NCI-H2171 treated with DMSO at 0.1 percent for 48 hours (cell line): ENCODE data around the gene MYL5.
"Not testable (repeated sequence)": the region's sequence is repeated elsewhere in the genome, so short reads cannot be mapped to it uniquely, and the experiment has no call there.

Experiments
- DNase-seq: peaks from one replicate; lab custom pipeline; 2025; lab: John Stamatoyannopoulos, UW

Gene MYL5

DNA sequence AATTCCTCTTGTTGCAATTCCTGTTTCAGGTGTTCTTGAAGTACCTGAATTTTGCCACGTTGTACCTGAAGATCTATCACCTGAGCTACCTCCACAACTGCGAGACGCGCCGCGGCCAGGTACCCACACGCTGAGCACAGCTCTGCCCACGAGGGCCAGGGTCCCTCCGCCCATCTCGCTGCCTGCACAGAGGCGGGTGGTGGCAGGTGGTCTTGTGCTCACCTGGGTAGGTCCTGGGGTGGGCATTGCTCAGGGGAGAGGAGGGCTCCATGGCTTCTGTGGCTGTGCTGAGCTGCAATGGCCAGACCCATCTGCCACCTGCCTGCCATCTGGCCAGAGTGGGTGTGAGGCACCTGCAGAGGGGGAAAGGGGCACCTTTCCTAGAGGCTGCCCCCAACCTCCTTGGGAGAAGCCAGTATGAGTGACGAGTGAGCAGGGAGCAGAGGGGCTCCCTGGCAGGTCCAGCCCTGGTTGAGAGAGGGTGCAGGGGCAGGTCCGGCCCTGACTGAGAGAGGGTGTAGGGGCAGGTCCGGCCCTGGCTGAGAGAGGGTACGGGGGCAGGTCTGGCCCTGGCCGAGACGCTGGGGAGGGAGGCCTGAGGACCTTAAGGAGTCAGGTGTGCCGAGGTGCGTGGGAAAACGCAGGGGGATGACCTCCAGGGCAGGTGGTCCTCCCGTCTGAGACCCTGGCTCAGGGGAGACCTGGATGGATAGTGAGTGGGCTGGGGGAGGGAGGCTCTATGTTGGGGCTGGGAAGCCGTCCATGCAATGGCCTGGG, 38.3 kb upstream of the MYL5 start:
- DNase-seq = no peak

DNA sequence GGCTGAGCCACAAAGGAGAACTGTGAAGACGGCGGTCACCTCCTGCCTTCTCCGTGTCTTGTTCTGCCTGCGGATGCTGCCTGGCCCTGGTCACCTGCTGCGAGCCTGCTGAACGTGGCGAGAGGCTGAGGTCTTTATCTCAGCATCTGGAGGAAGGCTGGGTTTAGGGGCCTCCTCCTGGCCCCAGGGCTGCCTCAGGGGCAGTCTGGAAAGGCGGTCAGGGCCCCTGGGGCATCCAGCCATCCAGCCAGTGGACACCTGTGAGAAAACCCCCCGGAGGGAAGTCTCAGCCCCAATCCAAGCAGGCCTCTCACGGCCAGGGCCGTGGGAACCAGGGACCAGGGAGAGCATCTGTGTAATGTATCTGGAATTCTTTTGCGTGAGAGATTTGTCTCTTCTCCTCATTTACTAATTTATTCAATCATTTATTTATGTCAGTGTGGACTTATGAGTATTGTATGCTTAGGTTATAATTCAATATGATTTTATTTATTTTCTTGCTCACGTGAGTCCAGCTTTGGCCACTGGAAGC, 37.6 kb upstream of the MYL5 start:
- no peak for DNase-seq

DNA sequence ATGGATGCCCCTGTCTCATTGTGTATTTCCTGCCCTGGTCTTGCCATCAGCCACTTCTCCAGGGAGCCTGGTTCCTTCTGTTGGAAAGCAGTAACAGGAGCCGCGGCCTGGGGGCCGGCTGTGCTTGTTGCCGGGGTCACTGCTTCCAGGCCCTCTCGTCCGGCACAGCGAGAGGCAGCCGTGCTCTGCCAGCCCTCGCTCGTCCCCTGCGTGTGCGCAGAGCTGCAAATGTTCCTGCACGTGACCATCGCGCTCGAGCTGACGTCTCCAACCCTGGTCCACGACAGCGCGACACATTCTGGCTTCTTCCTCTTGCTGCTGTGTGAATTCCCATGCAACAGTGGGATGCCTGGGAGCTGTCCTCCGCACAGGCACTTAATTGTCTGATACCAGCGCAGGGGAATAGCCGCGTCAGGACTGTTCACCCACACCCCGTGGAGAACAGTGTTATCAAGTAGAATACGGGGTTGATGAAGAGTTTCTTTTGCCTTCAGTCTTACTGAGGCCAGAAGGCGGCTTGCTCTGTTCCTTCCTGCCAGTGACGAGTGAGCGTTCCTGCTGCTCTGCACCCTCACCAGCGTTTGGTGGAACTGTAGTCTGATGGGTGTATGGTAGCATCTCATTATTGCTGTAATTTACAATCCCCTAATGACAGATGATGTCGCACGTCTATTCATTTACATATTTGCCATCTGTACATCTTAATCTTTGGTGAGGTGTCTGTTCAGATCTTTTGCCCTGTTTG, 36.6 kb upstream of the MYL5 start:
- no peak for DNase-seq

DNA sequence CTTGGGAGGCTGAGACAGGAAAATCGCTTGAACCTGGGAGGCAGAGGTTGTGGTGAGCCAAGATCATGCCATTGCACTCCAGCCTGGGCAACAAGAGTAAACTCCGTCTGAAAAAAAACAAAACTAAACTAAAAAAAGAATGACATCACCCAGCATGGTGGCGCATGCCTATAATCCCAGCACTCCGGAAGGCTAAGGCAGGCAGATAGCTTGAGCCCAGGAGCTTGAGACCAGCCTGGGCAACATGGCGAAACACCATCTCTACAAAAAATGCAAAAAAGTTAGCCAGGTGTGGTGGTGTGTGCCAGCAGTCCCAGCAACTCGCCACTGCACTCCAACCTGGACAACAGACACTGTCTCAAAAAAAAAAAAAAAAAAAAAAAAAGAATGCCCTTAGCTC, 32.0 kb upstream of the MYL5 start:
- DNase-seq = not testable (repeated sequence)

DNA sequence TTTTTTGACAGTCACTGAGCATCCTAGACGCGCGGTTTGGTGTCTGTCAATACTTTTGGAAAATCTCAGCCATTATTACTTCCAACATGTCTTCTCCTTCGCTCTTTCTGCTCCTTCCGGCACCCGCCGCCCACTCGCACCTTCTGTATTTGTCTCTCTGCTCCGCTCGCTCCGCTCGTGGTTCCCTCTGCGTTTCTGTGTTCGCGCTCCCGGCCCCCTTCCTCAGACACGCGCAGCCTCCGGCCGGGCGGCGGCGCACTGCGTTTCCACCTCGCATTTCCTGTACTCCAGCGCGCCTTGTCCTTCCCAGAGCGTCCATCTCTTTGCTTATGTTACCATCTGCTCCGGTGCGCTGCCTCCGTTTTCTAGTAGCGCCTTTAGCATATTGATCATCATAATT, 27.9 kb upstream of the MYL5 start:
- DNase-seq = no peak

DNA sequence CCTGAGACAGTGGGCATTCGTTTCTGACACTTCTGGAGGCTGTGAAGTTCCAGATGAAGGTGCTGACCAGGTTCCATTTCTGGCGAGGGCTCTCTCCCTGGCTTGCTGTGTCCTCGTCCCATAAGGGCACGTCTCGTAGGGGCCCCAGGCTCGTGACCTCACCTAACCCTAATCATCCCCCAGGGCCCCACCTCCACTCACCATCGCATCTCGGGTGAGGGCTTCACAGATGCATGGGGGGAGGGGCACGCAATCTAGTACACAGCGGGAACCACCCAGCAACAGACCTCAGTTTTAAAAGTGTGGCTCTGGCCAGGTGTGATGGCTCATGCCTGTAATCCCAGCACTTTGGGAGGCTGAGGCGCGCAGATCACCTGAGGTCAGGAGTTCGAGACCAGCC, 26.9 kb upstream of the MYL5 start:
- DNase-seq = no peak

DNA sequence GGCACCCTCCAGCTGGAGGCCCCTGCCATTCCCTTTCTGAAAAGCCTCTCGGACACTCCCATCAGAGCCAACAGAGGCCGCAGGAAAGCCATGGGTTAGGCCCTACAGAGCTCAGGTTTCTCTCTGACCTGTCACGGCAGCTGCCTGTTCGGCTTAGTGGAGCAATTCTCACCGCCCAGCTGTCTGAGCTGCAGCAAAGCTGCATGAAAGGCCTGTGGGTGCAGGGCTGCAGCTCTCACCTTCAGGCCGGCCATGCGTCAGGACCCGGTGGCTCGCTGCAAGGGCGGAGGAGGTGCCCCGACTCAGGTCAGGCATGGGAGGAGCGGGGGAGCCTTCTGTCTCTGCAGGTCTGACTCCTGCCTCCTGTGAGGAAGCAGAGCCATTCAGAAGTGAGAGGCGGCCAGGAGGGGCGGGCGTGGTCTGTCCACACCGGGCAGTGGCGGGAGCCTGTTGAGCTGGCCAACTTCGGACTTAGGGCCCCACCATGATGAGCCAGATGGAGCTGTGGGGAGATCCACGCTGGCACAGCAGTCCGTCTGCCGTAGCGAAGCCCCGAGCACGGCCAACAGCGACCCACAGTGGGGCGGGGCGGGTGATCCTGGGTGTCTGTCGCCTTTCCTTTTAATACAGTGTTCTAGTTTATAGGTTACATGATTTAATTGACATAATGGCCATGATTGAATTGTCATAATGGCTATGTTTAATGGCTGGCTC, 25.6 kb upstream of the MYL5 start:
- no peak for DNase-seq

DNA sequence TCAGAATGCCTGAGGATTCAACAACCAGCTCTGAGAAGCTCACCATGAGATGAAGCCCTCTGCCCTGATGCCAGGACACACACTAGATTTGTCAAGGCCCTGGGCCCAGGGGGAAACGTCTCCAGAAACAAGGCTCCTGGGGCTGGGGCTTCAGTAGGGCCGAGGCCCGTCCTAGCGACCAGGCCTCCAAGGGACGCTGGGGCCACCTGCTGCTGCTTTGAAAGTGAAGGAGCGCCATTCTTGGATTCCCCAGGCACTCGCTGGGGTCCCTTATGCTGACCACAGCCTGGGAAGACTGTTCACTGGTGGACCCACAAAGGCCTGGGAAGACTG, 25.1 kb upstream of the MYL5 start:
- DNase-seq = no peak

DNA sequence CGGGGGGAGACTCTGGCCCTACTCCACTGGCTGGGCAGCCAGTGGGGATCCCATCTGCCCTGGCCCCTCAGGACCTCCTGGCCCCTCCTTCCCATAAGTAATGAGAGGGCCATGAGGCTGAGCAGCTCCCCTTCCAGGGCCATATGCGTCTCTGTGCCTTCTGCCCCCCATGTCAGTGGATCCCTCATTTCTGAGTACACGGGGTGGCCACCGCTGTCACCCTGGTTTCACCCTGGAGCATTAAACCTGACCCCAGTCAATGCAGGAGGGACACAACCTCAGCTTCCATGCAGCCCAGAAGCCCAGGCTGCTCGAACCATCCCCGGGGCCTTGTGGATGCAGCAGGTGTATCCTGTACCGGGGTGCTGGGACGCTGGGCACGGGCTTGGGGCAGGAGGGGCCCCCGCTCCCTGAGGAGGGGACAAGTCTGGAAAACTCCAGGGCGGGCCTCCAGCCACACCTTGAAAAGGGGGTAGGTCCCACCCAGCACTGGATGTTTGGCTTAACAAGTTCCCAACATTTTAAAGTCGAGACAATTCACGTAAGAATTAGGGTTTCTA, 24.5 kb upstream of the MYL5 start:
- DNase-seq = no peak

DNA sequence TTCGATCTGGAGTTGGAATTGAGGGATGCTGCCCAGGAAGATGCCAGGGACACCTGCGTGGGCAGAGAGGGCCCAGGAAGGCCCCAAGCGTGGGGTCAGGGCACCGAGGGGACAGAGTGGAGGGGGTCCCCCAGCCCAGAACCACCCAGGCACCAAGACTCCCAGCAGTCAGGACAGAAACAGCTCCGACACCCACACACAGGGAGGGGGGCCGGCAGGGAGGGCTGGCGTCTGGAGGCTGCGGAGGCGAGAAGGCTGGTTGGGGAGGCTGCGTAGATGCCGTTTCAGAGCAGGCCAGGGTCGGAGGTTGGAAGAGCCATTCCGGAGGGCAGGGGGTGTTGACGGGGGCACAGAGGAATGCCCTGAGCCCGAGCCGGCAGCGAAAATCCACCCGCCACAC, 23.9 kb upstream of the MYL5 start:
- no peak for DNase-seq

DNA sequence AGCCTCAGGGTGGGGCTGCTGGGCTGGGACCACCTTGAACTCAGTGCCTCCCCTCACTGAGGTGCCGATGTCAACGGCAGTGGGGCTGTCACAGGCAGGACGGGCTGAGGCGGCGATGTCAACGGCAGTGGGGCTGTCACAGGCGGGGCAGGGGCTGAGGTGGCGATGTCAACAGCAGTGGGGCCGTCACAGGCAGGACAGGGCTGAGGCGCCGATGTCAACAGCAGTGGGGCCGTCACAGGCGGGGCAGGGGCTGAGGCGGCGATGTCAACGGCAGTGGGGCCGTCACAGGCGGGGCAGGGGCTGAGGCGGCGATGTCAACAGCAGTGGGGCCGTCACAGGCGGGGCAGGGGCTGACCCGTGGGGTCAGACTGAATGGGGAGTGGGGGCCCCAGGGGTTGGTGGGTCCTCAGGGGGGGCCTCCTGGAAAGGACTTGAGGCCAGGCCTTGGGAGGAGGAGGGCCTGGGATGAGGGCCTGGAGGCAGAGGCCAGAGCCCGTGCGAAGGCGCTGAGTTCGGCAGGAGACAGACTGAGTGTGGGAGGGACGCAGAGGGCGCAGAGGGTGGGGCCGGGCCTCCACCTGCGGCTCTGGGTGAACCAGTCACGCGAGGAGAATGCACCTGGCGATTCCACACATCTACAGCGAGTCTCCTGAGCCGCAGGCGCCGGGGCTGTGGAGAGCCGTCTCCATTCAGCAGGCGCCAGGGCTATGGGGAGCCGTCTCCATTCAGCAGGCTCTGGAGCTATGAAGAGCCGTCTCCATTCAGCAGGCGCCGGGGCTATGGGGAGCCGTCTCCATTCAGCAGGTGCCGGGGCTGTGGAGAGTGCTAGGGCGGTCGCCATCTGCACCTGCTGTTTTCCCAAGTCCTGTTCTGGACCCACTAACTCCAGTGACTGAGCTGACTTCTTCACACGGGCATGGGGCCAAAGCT, 23.1 kb upstream of the MYL5 start:
- DNase-seq = peak; percentile 41

DNA sequence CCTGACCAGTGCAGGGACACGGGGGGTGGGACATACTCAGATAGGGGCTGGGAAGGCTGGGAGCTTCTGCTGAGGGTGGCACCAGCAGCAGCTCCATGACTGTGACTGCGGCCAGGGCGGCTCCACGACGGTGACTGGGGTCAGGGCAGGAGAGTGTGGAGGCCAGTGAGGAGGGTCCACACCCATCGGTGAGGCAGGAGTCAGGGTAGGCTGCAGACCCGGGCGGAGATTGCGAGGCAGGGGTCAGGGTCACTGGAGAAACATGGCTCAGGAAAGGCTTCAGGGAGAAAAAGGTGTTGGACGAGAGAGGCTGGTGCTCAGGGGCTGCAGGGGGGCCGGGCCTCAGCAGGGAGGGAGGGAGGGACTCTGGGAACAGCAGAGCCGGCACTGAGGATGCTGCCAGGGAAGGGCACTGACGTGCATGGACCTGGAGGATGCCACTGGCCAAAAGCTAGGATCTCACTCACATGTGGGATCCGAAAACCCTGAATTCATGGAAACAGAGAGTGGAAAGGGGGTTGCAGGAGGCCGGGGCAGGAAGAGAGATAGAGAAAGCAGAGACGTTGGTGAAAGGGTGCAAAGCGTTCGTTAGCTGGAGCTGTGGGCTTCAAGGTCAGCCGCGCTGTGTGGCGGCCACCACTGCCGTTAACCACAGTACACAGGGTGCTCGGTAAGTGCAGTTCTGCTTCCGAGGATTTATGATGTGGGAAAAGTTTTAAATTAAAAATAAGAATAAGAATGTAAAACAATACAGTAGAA, 22.3 kb upstream of the MYL5 start:
- DNase-seq = no peak

DNA sequence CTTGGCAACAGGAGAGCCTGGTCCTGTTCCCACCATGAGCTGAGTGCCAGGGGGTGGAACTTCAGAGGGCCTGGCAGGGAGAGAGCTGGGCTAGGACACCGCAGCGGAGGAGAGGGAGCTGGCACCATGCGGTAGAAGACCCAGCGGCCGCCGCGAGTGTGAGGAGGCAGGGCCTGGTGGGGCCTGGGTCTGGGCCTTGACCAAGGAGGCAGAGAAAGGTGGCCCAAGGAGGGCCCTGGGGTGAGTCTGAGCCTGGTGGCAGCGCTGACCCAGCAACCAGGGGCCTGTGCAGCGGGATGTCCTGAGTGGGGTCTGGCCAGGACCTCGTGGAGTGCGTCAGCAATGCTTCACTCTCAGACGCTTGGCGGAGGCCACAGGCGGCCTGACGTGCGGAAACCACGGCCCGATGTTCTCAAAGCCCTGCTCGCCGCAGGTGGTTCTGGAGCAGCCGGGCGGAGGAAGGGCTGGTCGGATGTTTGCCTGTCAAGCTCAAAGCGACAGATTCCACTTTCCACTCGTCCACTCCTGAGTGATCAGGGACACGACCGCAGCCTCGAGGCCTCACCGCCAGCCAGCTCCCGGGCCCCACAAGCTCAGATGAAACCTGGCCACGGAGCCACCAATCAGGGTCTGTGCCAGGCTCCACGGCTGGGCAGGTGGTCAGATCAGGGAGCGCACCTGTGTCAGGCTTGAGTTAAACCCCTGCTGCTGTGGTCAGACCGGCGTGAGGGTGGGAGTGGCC, 21.1 kb upstream of the MYL5 start:
- no peak for DNase-seq

DNA sequence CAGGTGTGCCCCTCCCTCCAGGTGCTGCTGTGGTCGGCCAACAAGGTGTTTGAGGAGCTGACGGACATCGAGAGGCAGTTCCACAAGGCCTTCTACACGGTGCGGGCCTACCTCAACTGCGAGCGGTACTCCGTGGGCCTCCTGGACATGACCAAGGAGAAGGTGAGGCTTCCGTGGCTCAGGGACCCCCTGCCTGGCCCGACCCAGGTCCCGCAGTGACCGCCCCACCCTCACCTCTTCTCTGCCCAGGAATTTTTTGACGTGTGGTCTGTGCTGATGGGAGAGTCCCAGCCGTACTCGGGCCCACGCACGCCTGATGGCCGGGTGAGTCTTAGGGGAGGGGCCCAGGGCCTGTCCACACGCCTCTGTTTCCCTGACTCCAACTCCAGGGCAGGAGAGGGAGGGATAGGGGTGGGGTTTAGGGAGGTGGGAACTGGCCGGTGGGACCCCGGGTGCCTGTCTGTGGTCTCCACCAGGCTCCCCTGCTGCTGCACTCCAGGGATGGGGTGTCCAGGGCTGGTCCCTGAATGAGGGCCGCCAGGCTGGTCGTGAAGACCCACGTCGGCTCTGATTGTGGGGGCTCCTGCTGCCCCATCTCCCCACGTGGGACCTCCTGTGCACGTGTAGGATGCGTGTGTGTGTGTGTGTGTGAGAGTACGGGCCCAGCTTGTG, 20.4 kb upstream of the MYL5 start:
- no peak for DNase-seq

DNA sequence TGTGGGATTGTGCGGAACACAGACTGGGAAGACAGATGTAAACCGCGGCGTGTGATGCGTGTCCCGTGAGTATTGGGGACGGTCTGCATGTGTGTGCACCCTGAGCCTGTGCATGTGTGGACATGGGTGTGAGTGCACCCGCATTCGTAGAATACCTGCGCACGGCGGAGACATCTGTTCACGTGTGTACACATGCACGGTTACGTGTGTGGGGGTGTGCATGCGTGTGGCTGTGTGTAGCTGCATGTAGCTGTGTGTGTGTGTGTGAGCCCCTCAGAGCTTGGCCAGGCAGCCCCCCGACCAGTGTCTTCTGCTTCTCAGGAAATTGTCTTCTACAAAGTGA, 19.9 kb upstream of the MYL5 start:
- no peak for DNase-seq

DNA sequence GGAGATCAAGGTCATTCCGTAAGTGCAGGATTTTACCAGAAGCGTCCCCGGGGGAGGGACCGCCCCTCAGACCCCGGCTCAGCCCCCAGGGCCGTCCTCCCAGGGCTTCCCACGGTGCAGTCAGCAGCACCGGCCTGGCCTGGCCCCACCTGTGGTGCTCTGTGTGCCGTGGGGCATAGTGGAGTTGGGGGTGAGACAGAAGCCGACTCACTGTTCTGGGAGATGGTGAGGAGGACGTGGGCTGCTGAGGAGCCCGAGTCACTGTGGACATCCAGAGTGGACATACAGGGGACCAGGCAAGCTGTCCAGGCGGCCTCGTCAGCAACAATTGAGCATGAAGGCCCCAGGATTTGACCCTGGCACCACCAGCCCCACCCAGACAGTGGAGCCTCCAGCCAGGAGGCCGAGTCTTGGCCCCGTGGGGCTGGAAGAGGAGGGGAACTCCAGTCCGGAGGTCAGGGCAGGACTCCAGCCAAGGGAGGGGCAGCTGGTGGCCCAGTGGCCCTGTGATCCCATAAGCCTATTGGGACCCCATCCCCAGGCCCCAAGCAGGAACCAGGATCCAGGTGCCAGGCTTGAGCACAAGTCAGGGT, 19.4 kb upstream of the MYL5 start:
- DNase-seq = no peak

DNA sequence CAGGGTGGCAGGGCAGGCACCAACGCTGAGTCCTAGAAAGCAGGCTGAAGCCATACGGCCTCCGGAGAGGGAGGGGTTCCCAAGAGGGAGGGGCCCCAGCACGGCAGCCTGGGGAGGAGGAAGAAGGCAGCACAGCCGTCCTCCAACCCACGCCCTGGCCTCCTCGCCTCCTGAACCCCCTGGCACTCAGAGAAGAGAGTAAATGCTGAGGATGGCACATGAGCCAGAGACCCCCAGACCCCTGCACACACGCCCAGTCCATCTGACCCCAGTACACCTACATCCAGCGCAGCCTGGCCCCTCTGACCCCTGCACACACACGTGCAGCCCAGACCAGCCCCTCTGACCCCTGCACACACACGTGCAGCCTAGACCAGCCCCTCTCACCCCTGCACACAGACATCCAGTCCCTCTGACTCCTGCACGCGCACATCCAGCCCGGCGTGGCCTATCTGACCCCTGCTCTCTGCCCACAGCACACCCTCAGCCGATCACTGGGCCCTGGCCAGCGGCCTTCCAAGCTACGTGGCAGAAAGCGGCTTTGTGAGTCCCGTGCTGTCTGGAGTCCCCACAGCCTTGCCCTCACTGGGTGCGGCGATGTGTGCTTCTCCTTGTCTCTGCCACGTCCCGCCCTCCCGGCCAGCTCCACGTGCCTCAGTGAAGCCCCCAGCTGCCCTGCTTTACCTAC, 18.7 kb upstream of the MYL5 start:
- no peak for DNase-seq
